C4-2B (cell line): ENCODE data around the gene FANCG.

ENCODE experiments used
- ZFX ChIP-seq: fragments of 450-650 bp; IDR thresholded peaks from 2 replicates; pipeline ENCODE4 v1.6.1; 2017
- TF ChIP-seq, protein P1 (sequence below): fragments of 450-650 bp; conservative IDR thresholded peaks from 2 replicates; pipeline ENCODE4 v1.5.1; 2017; ENCODE audit warnings: mild to moderate bottlenecking

DNA sequence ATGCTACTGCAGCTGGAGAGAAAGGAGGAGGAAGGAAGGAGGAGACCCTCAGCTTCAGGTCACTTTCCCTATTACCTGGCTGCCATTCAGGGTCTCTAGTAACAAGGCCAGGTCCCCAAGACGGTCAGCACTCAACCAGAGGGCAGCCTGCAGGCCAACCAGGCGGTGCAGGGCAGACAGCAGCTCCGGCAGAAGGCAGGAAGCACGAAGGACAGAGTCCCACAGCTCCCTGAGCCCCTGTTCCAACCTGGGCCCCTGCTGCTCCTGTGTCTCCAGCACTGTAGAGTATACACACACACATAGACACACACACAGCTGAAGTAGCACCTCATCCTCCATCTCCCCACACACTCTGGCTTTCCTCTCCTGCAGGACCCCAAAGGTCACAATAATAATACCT is 1.7 kb downstream of the FANCG start:
- TF ChIP-seq, protein P1, sequence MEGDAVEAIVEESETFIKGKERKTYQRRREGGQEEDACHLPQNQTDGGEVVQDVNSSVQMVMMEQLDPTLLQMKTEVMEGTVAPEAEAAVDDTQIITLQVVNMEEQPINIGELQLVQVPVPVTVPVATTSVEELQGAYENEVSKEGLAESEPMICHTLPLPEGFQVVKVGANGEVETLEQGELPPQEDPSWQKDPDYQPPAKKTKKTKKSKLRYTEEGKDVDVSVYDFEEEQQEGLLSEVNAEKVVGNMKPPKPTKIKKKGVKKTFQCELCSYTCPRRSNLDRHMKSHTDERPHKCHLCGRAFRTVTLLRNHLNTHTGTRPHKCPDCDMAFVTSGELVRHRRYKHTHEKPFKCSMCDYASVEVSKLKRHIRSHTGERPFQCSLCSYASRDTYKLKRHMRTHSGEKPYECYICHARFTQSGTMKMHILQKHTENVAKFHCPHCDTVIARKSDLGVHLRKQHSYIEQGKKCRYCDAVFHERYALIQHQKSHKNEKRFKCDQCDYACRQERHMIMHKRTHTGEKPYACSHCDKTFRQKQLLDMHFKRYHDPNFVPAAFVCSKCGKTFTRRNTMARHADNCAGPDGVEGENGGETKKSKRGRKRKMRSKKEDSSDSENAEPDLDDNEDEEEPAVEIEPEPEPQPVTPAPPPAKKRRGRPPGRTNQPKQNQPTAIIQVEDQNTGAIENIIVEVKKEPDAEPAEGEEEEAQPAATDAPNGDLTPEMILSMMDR: no peak
- TF ChIP-seq ZFX: no peak
